ENCODE data around the gene ICA1. TPM values are rescaled to one million over a fixed set of nuclear protein-coding genes. Genes with fewer than 3 reads are reported as not detected.
"Not testable (repeated sequence)": the region's sequence is repeated elsewhere in the genome, so short reads cannot be mapped to it uniquely, and the experiment has no call there.

Gene ICA1
- total RNA-seq, 1 experiment from 2014 or later: 3.2 TPM

- Histone ChIP-seq H3K4me3 (ENCODE audit: low read length) (no peak overlapping the region), H3K27ac (ENCODE audit: low read length) (no peak overlapping the region), H3K4me2 (ENCODE audit: low read length) (no peak overlapping the region), H3K4me1 (ENCODE audit: insufficient read depth, low read length) (no peaks in the 10 kb centered on the region), H3K9ac (ENCODE audit: low read length) (no peak overlapping the region), H2AFZ (ENCODE audit: low read length) (no peak overlapping the region), H3K36me3 (ENCODE audit: low read depth, low read length) (no peaks in the 10 kb centered on the region), H3K9me3 (ENCODE audit: low read length) (no peaks in the 10 kb centered on the region), H3K27me3 (ENCODE audit: low read length) (no peaks in the 10 kb centered on the region), H4K20me1 (ENCODE audit: low read length) (no peaks in the 10 kb centered on the region), H3F3A (ENCODE audit: low read length, unreplicated experiment) (no peaks in the 10 kb centered on the region), H3K79me2 (ENCODE audit: low read length) (no peaks in the 10 kb centered on the region), H3K9me2 (replicated peaks; ENCODE audit: low read length) (no peaks in the 10 kb centered on the region)
- BruUV-seq (replicated peaks): no TSS peak
- no peak for ATAC-seq
- ChIA-PET CTCF (no interaction called here), POLR2A (ENCODE audit: unreplicated experiment) (no interaction called here)
- DNase-seq: no peak
- TF ChIP-seq EZH2phosphoT487 (IDR thresholded peaks at IDR 0.05; ENCODE audit: borderline replicate concordance, low read length) (no peak), CTCF (conservative IDR thresholded peaks at IDR 0.05; ENCODE audit: low read depth, low read length) (no peak), EZH2 (IDR thresholded peaks at IDR 0.05; ENCODE audit: low read length, unreplicated experiment) (no peak)
- intact Hi-C loops (cut with micrococcal nuclease): no loop called here
Observed at GRCh38 chr7:8246020-8246419, 15.9 kb downstream of the ICA1 start.

DNA sequence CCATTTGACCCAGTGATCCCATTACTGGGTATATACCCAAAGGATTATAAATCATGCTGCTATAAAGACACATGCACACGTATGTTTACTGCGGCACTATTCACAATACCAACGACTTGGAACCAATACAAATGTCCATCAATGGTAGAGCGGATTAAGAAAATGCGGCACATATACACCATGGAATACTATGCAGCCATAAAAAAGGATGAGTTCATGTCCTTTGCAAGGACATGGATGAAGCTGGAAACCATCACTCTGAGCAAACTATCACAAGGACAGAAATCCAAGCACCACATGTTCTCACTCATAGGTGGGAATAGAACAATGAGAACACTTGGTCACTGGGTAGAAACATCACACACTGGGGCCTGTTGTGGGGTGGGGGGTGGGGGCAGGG is 16.9 kb downstream of the ICA1 start:
- CTCF ChIA-PET; H3K9me2 ChIP-seq (replicated peaks; ENCODE audit: low read length); H3K4me1 ChIP-seq (ENCODE audit: insufficient read depth, low read length); H3K4me3 ChIP-seq (ENCODE audit: low read length); H3K9me3 ChIP-seq (ENCODE audit: low read length); H3K9ac ChIP-seq (ENCODE audit: low read length); H3K36me3 ChIP-seq (ENCODE audit: low read depth, low read length); H3K27me3 ChIP-seq (ENCODE audit: low read length); H3K27ac ChIP-seq (ENCODE audit: low read length); intact Hi-C loops (cut with micrococcal nuclease); H4K20me1 ChIP-seq (ENCODE audit: low read length); H3K4me2 ChIP-seq (ENCODE audit: low read length); BruUV-seq (replicated peaks); H2AFZ ChIP-seq (ENCODE audit: low read length); ATAC-seq; POLR2A ChIA-PET (ENCODE audit: unreplicated experiment); H3K79me2 ChIP-seq (ENCODE audit: low read length); H3F3A ChIP-seq (ENCODE audit: low read length, unreplicated experiment); DNase-seq: not testable (repeated sequence)

- not testable (repeated sequence) for ATAC-seq
Observed at GRCh38 chr7:8243059-8243458, 18.9 kb downstream of the ICA1 start.

DNA sequence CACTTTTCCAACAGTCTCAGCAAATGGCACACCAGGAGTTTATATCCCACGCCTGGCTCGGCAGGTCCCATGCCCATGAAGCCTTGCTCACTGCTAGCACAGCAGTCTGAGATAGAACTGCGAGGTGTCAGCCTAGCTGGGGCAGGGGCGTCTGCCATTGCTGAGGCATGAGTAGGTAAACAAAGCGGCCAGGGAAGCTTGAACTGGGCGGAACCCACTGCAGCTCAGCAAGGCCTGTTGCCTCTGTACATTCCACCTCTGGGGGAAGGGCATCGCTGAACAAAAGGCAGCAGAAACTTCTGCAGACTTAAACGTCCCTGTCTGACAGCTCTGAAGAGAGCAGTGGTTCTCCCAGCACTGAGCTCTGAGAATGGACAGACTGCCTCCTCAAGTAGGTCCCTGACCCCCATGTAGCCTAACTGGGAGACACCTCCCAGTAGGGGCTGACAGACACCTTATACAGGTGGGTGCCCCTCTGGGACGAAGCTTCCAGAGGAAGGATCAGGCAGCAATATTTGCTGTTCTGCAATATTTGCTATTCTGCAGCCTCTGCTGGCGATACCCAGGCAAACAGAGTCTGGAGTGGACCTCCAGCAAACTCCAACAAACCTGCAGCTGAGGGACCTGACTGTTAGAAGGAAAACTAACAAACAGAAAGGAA is 22.1 kb downstream of the ICA1 start:
- ATAC-seq; H4K20me1 ChIP-seq (ENCODE audit: low read length); H3F3A ChIP-seq (ENCODE audit: low read length, unreplicated experiment); H3K79me2 ChIP-seq (ENCODE audit: low read length); BruUV-seq (replicated peaks); CTCF ChIA-PET; intact Hi-C loops (cut with micrococcal nuclease); H3K9me3 ChIP-seq (ENCODE audit: low read length); H2AFZ ChIP-seq (ENCODE audit: low read length); DNase-seq; H3K27me3 ChIP-seq (ENCODE audit: low read length); H3K27ac ChIP-seq (ENCODE audit: low read length); H3K4me2 ChIP-seq (ENCODE audit: low read length); H3K9ac ChIP-seq (ENCODE audit: low read length); H3K4me3 ChIP-seq (ENCODE audit: low read length); H3K36me3 ChIP-seq (ENCODE audit: low read depth, low read length); H3K4me1 ChIP-seq (ENCODE audit: insufficient read depth, low read length); H3K9me2 ChIP-seq (replicated peaks; ENCODE audit: low read length): not testable (repeated sequence)
- POLR2A ChIA-PET (ENCODE audit: unreplicated experiment): interaction anchor here (0.6 kb wide), 1 partner anchor 1839 kb away, joined by 10 read pairs; no protein-coding TSS in a partner anchor

More at GRCh38 chr7:8243059-8243458, 18.9 kb downstream of the ICA1 start:
- H3K9me2 ChIP-seq (replicated peaks; ENCODE audit: low read length); intact Hi-C loops (cut with micrococcal nuclease); H3K4me2 ChIP-seq (ENCODE audit: low read length); H3K79me2 ChIP-seq (ENCODE audit: low read length); BruUV-seq (replicated peaks); H3F3A ChIP-seq (ENCODE audit: low read length, unreplicated experiment); H3K9me3 ChIP-seq (ENCODE audit: low read length); H3K9ac ChIP-seq (ENCODE audit: low read length); H3K4me3 ChIP-seq (ENCODE audit: low read length); H3K4me1 ChIP-seq (ENCODE audit: insufficient read depth, low read length); CTCF ChIA-PET; H4K20me1 ChIP-seq (ENCODE audit: low read length); H3K36me3 ChIP-seq (ENCODE audit: low read depth, low read length); H3K27me3 ChIP-seq (ENCODE audit: low read length); POLR2A ChIA-PET (ENCODE audit: unreplicated experiment); DNase-seq; H3K27ac ChIP-seq (ENCODE audit: low read length); H2AFZ ChIP-seq (ENCODE audit: low read length): not testable (repeated sequence)

Measured in PC-3 (cell line).